Nephron (organoid): ENCODE results near the gene BRMS1L.
A peak's percentile ranks its signal among the peaks of the same experiment; 100 is the strongest.
"Not testable (repeated sequence)": the region's sequence is repeated elsewhere in the genome, so short reads cannot be mapped to it uniquely, and the experiment has no call there.

Experiments used
- H3K27ac Mint-ChIP-seq, 3 experiments: 2 replicates each; pipeline ENCODE4 v1.8.0; 2020; ENCODE audit warnings: mixed read lengths in 3 of 3, mild to moderate bottlenecking in 2 of 3, moderate library complexity in 1 of 3
- H3K27me3 Mint-ChIP-seq: 2 replicates; pipeline ENCODE4 v1.8.0; 2021; ENCODE audit warnings: low read depth, mild to moderate bottlenecking, moderate library complexity, mixed read lengths
- H3K36me3 Mint-ChIP-seq: 2 replicates; pipeline ENCODE4 v1.8.0; 2020; ENCODE audit warnings: low read depth, mixed read lengths
- H3K4me1 Mint-ChIP-seq: 2 replicates; pipeline ENCODE4 v1.8.0; 2020; ENCODE audit warnings: mixed read lengths
- H3K4me3 Mint-ChIP-seq, 3 experiments: 2 replicates each; pipeline ENCODE4 v1.8.0; 2020; ENCODE audit warnings: mild to moderate bottlenecking in 3 of 3, mixed read lengths in 3 of 3, moderate library complexity in 2 of 3
- H3K9me3 Mint-ChIP-seq: 2 replicates; pipeline ENCODE4 v1.8.0; 2020; ENCODE audit warnings: mixed read lengths
- CTCF ChIP-seq, 3 experiments: fragments of 200-600 bp; sonication (generic); IDR thresholded peaks; one replicate each; pipeline ENCODE4 v1.5.0; 2021; ENCODE audit warnings: antibody characterized with exemption in 3 of 3; ENCODE audit not compliant: unreplicated experiment in 3 of 3

The BRMS1L gene

GRCh38 chr14:35826218-35826951 is at the start of gene BRMS1L:
Gene BRMS1L (plus strand): TSS chr14:35826338. CDS start chr14:35826517, 179 bp downstream.
- H3K36me3 Mint-ChIP-seq, result peaks cover 10% of the 10 kb centered on the region
- no peaks in the 10 kb centered on the region for H3K27me3 Mint-ChIP-seq

GRCh38 chr14:35776823-35777222 is 49.3 kb upstream of the BRMS1L start:
- Mint-ChIP-seq H3K4me1 (no peaks in the 10 kb centered on the region), H3K4me3 (no peak overlapping the region), H3K9me3 (peaks cover 17% of the 10 kb centered on the region), H3K27me3 (no peaks in the 10 kb centered on the region), H3K27ac (no peak overlapping the region), H3K36me3 (peaks cover 21% of the 10 kb centered on the region)
- no peak for TF ChIP-seq CTCF (IDR thresholded peaks at IDR 0.05; ENCODE audit: unreplicated experiment in 3 of 3)

More at GRCh38 chr14:35826218-35826951, at the start of gene BRMS1L:
- H3K27ac Mint-ChIP-seq, result peak within 1 kb of the TSS; percentile 76 to 93 (median 90)
- peak within 1 kb of the TSS; percentile 83 to 90 (median 86) for H3K4me3 Mint-ChIP-seq
- peaks cover 18% of the 10 kb centered on the region for H3K4me1 Mint-ChIP-seq
- H3K9me3 Mint-ChIP-seq, result no peaks in the 10 kb centered on the region
- no peak for TF ChIP-seq CTCF (IDR thresholded peaks at IDR 0.05; ENCODE audit: unreplicated experiment in 3 of 3)

- H3K9me3 Mint-ChIP-seq, result peaks cover 17% of the 10 kb centered on the region
- H3K27ac Mint-ChIP-seq, H3K27me3 Mint-ChIP-seq, H3K4me3 Mint-ChIP-seq, H3K4me1 Mint-ChIP-seq: not testable (repeated sequence)
- H3K36me3 Mint-ChIP-seq, result peaks cover 21% of the 10 kb centered on the region
Measured at GRCh38 chr14:35777550-35777949, 48.6 kb upstream of the BRMS1L start.

- Mint-ChIP-seq H3K9me3 (peaks cover 17% of the 10 kb centered on the region), H3K36me3 (peaks cover 17% of the 10 kb centered on the region), H3K27ac (no peak overlapping the region), H3K4me3 (no peak overlapping the region), H3K27me3 (no peaks in the 10 kb centered on the region), H3K4me1 (no peaks in the 10 kb centered on the region)
- TF ChIP-seq CTCF (IDR thresholded peaks at IDR 0.05; ENCODE audit: unreplicated experiment in 3 of 3), result no peak
Measured at GRCh38 chr14:35779368-35779767, 46.8 kb upstream of the BRMS1L start.

GRCh38 chr14:35783699-35784098 is 42.4 kb upstream of the BRMS1L start:
- Mint-ChIP-seq H3K4me3 (no peak overlapping the region), H3K9me3 (peaks cover 17% of the 10 kb centered on the region), H3K4me1 (no peaks in the 10 kb centered on the region), H3K36me3 (peaks cover 24% of the 10 kb centered on the region), H3K27me3 (no peaks in the 10 kb centered on the region), H3K27ac (no peak overlapping the region)
- TF ChIP-seq CTCF (IDR thresholded peaks at IDR 0.05; ENCODE audit: unreplicated experiment in 3 of 3), result no peak

GRCh38 chr14:35786856-35787255 is 39.3 kb upstream of the BRMS1L start:
- no peak overlapping the region for H3K27ac Mint-ChIP-seq
- H3K36me3 Mint-ChIP-seq, result peaks cover 21% of the 10 kb centered on the region
- no peaks in the 10 kb centered on the region for H3K4me1 Mint-ChIP-seq
- H3K9me3 Mint-ChIP-seq, result no peaks in the 10 kb centered on the region
- no peaks in the 10 kb centered on the region for H3K27me3 Mint-ChIP-seq
- TF ChIP-seq CTCF (IDR thresholded peaks at IDR 0.05; ENCODE audit: unreplicated experiment in 3 of 3), result no peak
- no peak overlapping the region for H3K4me3 Mint-ChIP-seq
